Activated CD4-positive, alpha-beta T cell treated with anti-CD3 and anti-CD28 coated beads for 36 hours (primary cell): Measurements from ENCODE around the gene NBPF6. TPM values are rescaled to one million over a fixed set of nuclear protein-coding genes. Genes with fewer than 3 reads are reported as not detected.
"Not testable (repeated sequence)": the region's sequence is repeated elsewhere in the genome, so short reads cannot be mapped to it uniquely, and the experiment has no call there.

Experiments
- ATAC-seq: fragments of 200-7000 bp; cut with Tn5 transposase; one replicate; pipeline ENCODE4 v1.10.0; 2021; ENCODE audit warnings: mild to moderate bottlenecking, moderate library complexity
- CTCF ChIA-PET: fragments of 350-600 bp; sonication (Branson Sonifier 250); formaldehyde crosslinking; loops from one replicate; lab custom pipeline; 2021; ENCODE audit warnings: antibody characterized with exemption; lab: Charles Lee
- POLR2A ChIA-PET: fragments of 350-600 bp; sonication (Branson Sonifier 250); formaldehyde crosslinking; loops from one replicate; lab custom pipeline; 2021; ENCODE audit warnings: antibody characterized with exemption, inconsistent platforms; lab: Charles Lee
- DNase-seq: peaks from one replicate; pipeline ENCODE4 v3.0.0-alpha.2; 2020
- H3K27ac Mint-ChIP-seq: one replicate; pipeline ENCODE4 v1.8.0; 2021; ENCODE audit warnings: mixed read lengths
- H3K27me3 Mint-ChIP-seq: one replicate; pipeline ENCODE4 v1.8.0; 2021; ENCODE audit warnings: mixed read lengths
- H3K36me3 Mint-ChIP-seq: one replicate; pipeline ENCODE4 v1.8.0; 2021; ENCODE audit warnings: low read depth, mixed read lengths
- H3K4me1 Mint-ChIP-seq: one replicate; pipeline ENCODE4 v1.8.0; 2021; ENCODE audit warnings: mixed read lengths
- H3K4me3 Mint-ChIP-seq: one replicate; pipeline ENCODE4 v1.8.0; 2021; ENCODE audit warnings: mild to moderate bottlenecking, moderate library complexity, mixed read lengths
- H3K9me3 Mint-ChIP-seq: one replicate; pipeline ENCODE4 v1.8.0; 2021; ENCODE audit warnings: low read depth, mixed read lengths
- intact Hi-C, 2 experiments: fragments of 100-400 bp; cut with DNase I in 1 of 2; cut with micrococcal nuclease in 1 of 2; formaldehyde crosslinking; loops; one replicate each; pipeline versions ENCODE4 v1.14.2 to v1.15.1; 2022 to 2024; cut with DNase I, micrococcal nuclease
- total RNA-seq, 2 experiments: library from RNA; stranded (reverse); gene quantifications; one replicate each; pipeline ENCODE4 v1.2.3, GENCODE V29; 2021

The NBPF6 gene
- total RNA-seq, 2 experiments from 2014 or later: not detected

- no peaks in the 10 kb centered on the region for H3K9me3 Mint-ChIP-seq
- H3K27me3 Mint-ChIP-seq: peaks cover 31% of the 10 kb centered on the region
- no peak for ATAC-seq
- POLR2A ChIA-PET: no interaction called here
- DNase-seq: no peak
- H3K4me3 Mint-ChIP-seq: no peak overlapping the region
- no peaks in the 10 kb centered on the region for H3K4me1 Mint-ChIP-seq
- no peak overlapping the region for H3K27ac Mint-ChIP-seq
- CTCF ChIA-PET: no interaction called here
- intact Hi-C loops: no loop called here
- H3K36me3 Mint-ChIP-seq: peaks cover 4% of the 10 kb centered on the region
Observed at GRCh38 chr1:108502624-108503023, 52.5 kb downstream of the NBPF6 start.

DNA sequence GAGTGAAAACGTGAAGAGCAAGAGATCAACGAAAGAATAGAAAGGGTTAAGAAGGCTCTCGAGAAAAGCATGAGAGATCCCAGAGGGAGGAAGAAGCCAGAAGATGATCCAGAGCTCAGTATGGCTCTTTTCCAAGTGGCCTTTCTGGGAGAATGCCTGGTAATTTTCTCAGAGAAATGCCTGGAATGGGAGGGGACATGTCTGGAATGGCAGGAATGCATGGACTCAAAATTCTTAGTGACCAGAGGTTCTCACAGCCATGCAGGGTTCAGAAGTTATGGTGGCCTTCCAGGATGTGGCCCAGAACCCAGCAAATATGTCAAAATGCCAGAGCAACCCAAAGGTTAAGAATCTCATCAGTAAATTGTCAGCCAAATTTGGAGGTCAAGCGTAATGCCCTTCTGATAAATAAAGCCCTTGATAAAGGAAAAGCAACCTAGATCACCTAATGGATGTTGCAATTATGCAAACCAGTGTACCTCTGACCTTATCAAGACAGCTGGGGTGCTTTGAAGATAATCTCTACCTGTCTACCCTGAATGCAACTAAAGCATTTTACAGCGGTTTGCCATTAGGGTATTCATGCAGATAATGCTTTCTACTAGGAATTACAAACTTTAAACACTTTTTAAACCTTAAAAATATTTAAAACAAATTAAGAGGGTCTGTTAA, 53.1 kb downstream of the NBPF6 start:
- no peaks in the 10 kb centered on the region for H3K9me3 Mint-ChIP-seq
- CTCF ChIA-PET: no interaction called here
- ATAC-seq: no peak
- H3K27me3 Mint-ChIP-seq: peaks cover 35% of the 10 kb centered on the region
- POLR2A ChIA-PET: no interaction called here
- H3K4me1 Mint-ChIP-seq: no peaks in the 10 kb centered on the region
- no peak for DNase-seq
- intact Hi-C loops: no loop called here
- H3K4me3 Mint-ChIP-seq: no peak overlapping the region
- H3K36me3 Mint-ChIP-seq: peaks cover 4% of the 10 kb centered on the region
- H3K27ac Mint-ChIP-seq: no peak overlapping the region

- Mint-ChIP-seq H3K4me3 (no peak overlapping the region), H3K27ac (no peak overlapping the region), H3K9me3 (no peaks in the 10 kb centered on the region), H3K4me1 (no peaks in the 10 kb centered on the region), H3K36me3 (peaks cover 4% of the 10 kb centered on the region), H3K27me3 (peaks cover 36% of the 10 kb centered on the region)
- intact Hi-C loops: loop anchor here (1.0 to 2.0 kb wide), 4 partner anchors 47 to 188 kb away; partner anchors contain the start of genes EEIG2 (in 2 of the 2) and PRPF38B (in 1 of the 2)
- ChIA-PET CTCF (interaction anchor here (2.4 kb wide), 1 partner anchor 56 kb away, joined by 15 read pairs; the partner anchor contains the start of gene EEIG2), POLR2A (no interaction called here)
- DNase-seq (peak; percentile 16), ATAC-seq (peak; percentile 95)
Observed at GRCh38 chr1:108504447-108504846, 54.3 kb downstream of the NBPF6 start.

DNA sequence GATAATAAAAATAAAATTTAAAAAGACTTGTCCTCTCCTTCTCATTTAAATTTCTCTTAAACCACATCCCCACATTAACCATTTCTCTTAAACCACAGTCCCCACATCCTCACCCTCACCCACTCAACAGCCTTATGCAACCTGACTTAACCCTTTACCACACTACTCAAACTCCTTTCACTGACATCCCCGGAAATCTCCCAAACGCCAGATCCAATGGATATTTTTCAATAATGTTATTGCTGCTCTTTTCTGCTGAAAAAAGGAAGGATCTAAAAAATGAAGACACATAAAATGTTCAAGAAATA, 55.6 kb downstream of the NBPF6 start:
- intact Hi-C loops: loop anchor here (2.0 kb wide), 3 partner anchors 55 to 187 kb away; partner anchors contain the start of genes EEIG2 (in 2 of the 2) and PRPF38B (in 1 of the 2)
- DNase-seq (peak; percentile 21), ATAC-seq (no peak)
- ChIA-PET POLR2A (no interaction called here), CTCF (interaction anchor here (0.9 to 2.4 kb wide), 3 partner anchors 43 to 55 kb away, joined by 3 to 15 read pairs (median 4); partner anchors contain the start of gene EEIG2)
- Mint-ChIP-seq H3K9me3 (no peaks in the 10 kb centered on the region), H3K27me3 (peaks cover 36% of the 10 kb centered on the region), H3K4me1 (no peaks in the 10 kb centered on the region), H3K4me3 (no peak overlapping the region), H3K27ac (no peak overlapping the region), H3K36me3 (peaks cover 4% of the 10 kb centered on the region)

DNA sequence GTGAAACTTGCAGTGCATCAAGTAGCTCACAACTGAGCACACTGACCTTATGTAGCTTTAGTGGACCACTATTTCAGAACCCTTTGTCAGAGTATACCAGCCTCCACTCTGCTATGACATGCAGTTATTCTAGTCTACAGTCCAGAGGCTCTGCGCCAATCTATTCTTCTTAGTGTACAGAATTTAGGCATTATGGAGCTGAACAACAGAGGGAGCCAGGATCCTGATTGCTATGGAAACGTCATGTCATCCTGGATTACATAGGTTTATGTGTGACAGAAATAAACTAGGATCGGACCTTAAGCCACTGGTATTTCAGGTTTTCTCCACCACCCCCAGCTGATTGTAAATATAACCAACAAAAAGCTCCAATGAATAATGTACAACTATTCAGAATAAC, 61.6 kb downstream of the NBPF6 start:
- no peak for ATAC-seq
- Mint-ChIP-seq H3K9me3 (no peaks in the 10 kb centered on the region), H3K27me3 (peaks cover 19% of the 10 kb centered on the region), H3K36me3 (no peaks in the 10 kb centered on the region), H3K27ac (no peak overlapping the region), H3K4me3 (no peak overlapping the region), H3K4me1 (no peaks in the 10 kb centered on the region)
- ChIA-PET POLR2A (no interaction called here), CTCF (interaction anchor here (0.7 to 6.8 kb wide), 16 partner anchors 10 to 1369 kb away, joined by 3 to 109 read pairs (median 6); partner anchors contain the start of genes EEIG2 and PRPF38B)
- intact Hi-C loops: loop anchor here (1.0 to 10.0 kb wide), 8 partner anchors 50 to 387 kb away; partner anchors contain the start of genes SLC25A24 (in 1 of the 2) and STXBP3 (in 1 of the 2)
- no peak for DNase-seq

DNA sequence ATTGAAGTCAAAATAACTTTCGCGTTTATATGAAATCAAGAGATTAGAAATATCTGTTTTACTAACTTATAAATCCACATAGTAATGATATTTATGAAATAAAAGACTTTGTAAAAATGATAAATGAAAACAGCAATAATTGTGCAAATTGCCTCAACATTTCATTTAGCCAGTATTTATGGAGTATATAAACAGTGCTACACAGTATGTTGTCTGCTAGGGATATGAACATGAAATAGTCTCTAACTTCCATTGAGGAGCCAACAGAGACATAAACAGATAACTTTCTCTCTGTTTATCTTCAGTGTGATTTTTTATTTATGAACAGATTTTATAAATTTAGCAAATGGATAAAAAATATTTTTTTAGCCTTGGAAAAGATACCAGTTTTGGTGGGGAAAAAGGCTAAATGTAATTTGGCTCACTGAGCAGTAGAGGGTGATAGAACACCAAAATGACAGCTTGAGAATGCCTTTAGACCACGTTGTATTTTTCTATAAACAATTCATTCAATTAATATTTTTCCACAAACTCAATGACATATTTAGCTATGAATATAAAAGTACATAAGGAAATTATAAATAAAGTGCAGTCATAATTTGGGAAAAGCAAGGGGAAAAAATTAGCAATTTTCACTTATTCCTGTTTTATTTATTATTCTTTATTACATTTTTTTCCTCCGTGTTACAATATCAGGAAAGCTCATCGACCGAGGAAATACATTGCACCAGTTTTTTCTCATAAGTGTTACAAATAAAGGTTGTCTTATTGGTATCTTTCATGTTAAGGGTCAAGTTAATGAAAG, 62.3 kb downstream of the NBPF6 start:
- H3K36me3 Mint-ChIP-seq: no peaks in the 10 kb centered on the region
- peaks cover 22% of the 10 kb centered on the region for H3K27me3 Mint-ChIP-seq
- H3K4me1 Mint-ChIP-seq: no peaks in the 10 kb centered on the region
- DNase-seq (no peak), ATAC-seq (no peak)
- H3K4me3 Mint-ChIP-seq: no peak overlapping the region
- POLR2A ChIA-PET: interaction anchor here (0.5 to 0.8 kb wide), 2 partner anchors 103 to 149 kb away, joined by 3 read pairs; no protein-coding TSS in a partner anchor
- H3K9me3 Mint-ChIP-seq: no peaks in the 10 kb centered on the region
- intact Hi-C loops: loop anchor here (1.0 to 10.0 kb wide), 8 partner anchors 49 to 386 kb away; partner anchors contain the start of genes SLC25A24 (in 1 of the 2) and STXBP3 (in 1 of the 2)
- H3K27ac Mint-ChIP-seq: no peak overlapping the region
- CTCF ChIA-PET: interaction anchor here (0.7 to 6.8 kb wide), 21 partner anchors 9 to 428 kb away, joined by 3 to 109 read pairs (median 4); partner anchors contain the start of genes EEIG2 and PRPF38B

GRCh38 chr1:108513044-108513415, 62.9 kb downstream of the NBPF6 start:
- ChIA-PET POLR2A (interaction anchor here (0.5 to 0.8 kb wide), 2 partner anchors 102 to 148 kb away, joined by 3 read pairs; no protein-coding TSS in a partner anchor), CTCF (interaction anchor here (0.7 to 6.8 kb wide), 17 partner anchors 9 to 384 kb away, joined by 3 to 109 read pairs (median 4); partner anchors contain the start of gene EEIG2)
- intact Hi-C loops: loop anchor here (2.0 to 10.0 kb wide), 5 partner anchors 192 to 384 kb away; partner anchors contain the start of genes SLC25A24 (in 1 of the 2) and STXBP3 (in 1 of the 2)

DNA sequence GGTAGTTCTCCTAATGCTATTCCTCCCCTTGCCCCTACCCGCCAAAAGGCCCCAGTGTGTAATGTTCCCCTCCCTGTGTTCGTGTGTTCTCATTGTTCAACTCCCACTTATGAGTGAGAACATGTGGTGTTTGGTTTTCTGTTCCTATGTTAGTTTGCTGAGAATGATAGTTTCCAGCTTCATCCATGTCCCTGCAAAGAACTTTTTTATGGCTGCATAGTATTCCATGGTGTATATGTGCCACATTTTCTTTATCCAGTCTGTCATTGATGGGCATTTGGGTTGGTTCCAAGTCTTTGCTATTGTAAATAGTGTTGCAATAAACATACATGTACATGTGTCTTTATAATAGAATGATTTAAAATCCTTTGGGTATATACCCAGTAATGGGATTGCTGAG, 63.8 kb downstream of the NBPF6 start:
- DNase-seq, H3K4me3 Mint-ChIP-seq, H3K4me1 Mint-ChIP-seq, POLR2A ChIA-PET, H3K9me3 Mint-ChIP-seq, ATAC-seq, H3K36me3 Mint-ChIP-seq, H3K27ac Mint-ChIP-seq: not testable (repeated sequence)
- H3K27me3 Mint-ChIP-seq: peaks cover 19% of the 10 kb centered on the region
- CTCF ChIA-PET: interaction anchor here (1.3 to 2.5 kb wide), 2 partner anchors 47 to 129 kb away, joined by 4 to 10 read pairs; partner anchors contain the start of gene EEIG2
- intact Hi-C loops: loop anchor here (2.0 to 10.0 kb wide), 5 partner anchors 191 to 383 kb away; partner anchors contain the start of genes SLC25A24 (in 1 of the 2) and STXBP3 (in 1 of the 2)

More at GRCh38 chr1:108513044-108513415, 62.9 kb downstream of the NBPF6 start:
- no peaks in the 10 kb centered on the region for H3K9me3 Mint-ChIP-seq
- no peaks in the 10 kb centered on the region for H3K36me3 Mint-ChIP-seq
- no peak overlapping the region for H3K27ac Mint-ChIP-seq
- ATAC-seq (no peak), DNase-seq (no peak)
- no peaks in the 10 kb centered on the region for H3K4me1 Mint-ChIP-seq
- H3K4me3 Mint-ChIP-seq: no peak overlapping the region
- H3K27me3 Mint-ChIP-seq: peaks cover 20% of the 10 kb centered on the region

DNA sequence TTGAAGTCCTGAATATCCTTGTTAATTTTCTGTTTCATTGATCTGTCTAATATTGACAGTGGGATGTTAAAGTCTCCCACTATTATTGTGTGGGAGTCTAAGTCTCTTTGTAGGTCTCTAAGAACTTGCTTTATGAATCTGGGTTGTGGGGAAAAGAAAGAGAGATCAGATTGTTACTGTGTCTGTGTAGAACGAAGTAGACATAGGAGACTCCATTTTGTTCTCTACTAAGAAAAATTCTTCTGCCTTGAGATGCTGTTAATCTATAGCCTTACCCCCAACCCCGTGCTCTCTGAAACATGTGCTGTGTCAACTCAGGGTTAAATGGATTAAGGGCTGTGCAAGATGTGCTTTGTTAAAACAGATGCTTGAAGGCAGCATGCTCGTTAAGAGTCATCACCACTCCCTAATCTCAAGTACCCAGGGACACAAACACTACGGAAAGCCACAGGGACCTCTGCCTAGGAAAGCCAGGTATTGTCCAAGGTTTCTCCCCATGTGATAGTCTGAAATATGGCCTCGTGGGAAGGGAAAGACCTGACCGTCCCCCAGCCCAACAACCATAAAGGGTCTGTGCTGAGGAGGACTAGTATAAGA, 67.3 kb downstream of the NBPF6 start:
- CTCF ChIA-PET: interaction anchor here (1.1 kb wide), 1 partner anchor 126 kb away, joined by 4 read pairs; no protein-coding TSS in a partner anchor
- POLR2A ChIA-PET, H3K4me3 Mint-ChIP-seq, H3K9me3 Mint-ChIP-seq, ATAC-seq, H3K4me1 Mint-ChIP-seq, H3K27ac Mint-ChIP-seq, DNase-seq, H3K36me3 Mint-ChIP-seq: not testable (repeated sequence)
- intact Hi-C loops: loop anchor here in 1 of 2 experiments (10.0 kb wide), 1 partner anchor 187 kb away; no protein-coding TSS in a partner anchor
- H3K27me3 Mint-ChIP-seq: peaks cover 17% of the 10 kb centered on the region
